Body of pancreas (tissue), 4 donors: ENCODE results near the gene TPST1.

Source experiments
- POLR2A ChIP-seq, 3 donors: fragments of 450-650 bp; IDR thresholded peaks; one replicate each; pipeline ENCODE4 v1.6.1; 2016; ENCODE audit warnings: antibody characterized with exemption in 3 of 3, mild to moderate bottlenecking in 2 of 3
- TF ChIP-seq, protein P1 (sequence below), 7 experiments: fragments of 450-650 bp in 4 of 7; fragments of 200-600 bp in 3 of 7; sonication (generic) in 3 of 7; IDR thresholded peaks; one replicate each; pipeline ENCODE4 v1.5.1; 2016 to 2019; ENCODE audit warnings: antibody characterized with exemption in 7 of 7

- TF ChIP-seq, protein P1, sequence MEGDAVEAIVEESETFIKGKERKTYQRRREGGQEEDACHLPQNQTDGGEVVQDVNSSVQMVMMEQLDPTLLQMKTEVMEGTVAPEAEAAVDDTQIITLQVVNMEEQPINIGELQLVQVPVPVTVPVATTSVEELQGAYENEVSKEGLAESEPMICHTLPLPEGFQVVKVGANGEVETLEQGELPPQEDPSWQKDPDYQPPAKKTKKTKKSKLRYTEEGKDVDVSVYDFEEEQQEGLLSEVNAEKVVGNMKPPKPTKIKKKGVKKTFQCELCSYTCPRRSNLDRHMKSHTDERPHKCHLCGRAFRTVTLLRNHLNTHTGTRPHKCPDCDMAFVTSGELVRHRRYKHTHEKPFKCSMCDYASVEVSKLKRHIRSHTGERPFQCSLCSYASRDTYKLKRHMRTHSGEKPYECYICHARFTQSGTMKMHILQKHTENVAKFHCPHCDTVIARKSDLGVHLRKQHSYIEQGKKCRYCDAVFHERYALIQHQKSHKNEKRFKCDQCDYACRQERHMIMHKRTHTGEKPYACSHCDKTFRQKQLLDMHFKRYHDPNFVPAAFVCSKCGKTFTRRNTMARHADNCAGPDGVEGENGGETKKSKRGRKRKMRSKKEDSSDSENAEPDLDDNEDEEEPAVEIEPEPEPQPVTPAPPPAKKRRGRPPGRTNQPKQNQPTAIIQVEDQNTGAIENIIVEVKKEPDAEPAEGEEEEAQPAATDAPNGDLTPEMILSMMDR (IDR thresholded peaks at IDR 0.05) = no peak
- TF ChIP-seq POLR2A (IDR thresholded peaks at IDR 0.05) = no peak
These were observed 6.7 kb upstream of the TPST1 start for GRCh38 chr7:66198469-66198868.
